ENCODE results near the gene ADAM12.

DNA sequence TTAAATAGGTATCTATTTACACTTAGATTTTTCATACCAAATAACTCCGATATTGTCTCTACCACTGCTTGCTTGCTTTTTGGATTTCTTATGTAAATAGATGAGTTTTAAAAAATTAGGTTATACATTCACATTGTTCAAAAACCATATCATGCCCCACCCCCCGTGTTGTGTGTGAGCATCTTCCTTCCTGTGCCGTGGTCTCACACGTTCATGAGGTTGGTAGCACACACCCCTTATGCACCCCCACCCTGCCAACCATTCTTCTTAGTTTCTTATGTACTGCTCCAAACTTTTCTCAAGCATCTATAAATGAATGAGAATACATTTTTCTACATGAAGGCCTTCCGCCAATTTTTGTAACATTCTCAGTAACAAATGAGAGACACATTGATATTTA is 376.3 kb downstream of the ADAM12 start:
- TF ChIP-seq, protein P1, sequence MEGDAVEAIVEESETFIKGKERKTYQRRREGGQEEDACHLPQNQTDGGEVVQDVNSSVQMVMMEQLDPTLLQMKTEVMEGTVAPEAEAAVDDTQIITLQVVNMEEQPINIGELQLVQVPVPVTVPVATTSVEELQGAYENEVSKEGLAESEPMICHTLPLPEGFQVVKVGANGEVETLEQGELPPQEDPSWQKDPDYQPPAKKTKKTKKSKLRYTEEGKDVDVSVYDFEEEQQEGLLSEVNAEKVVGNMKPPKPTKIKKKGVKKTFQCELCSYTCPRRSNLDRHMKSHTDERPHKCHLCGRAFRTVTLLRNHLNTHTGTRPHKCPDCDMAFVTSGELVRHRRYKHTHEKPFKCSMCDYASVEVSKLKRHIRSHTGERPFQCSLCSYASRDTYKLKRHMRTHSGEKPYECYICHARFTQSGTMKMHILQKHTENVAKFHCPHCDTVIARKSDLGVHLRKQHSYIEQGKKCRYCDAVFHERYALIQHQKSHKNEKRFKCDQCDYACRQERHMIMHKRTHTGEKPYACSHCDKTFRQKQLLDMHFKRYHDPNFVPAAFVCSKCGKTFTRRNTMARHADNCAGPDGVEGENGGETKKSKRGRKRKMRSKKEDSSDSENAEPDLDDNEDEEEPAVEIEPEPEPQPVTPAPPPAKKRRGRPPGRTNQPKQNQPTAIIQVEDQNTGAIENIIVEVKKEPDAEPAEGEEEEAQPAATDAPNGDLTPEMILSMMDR (IDR thresholded peaks at IDR 0.05): no peak
- TF ChIP-seq POLR2A (IDR thresholded peaks at IDR 0.05): no peak
